ENCODE data around the gene ATP5MC2.

GRCh38 chr12:53684654-53685220, 8.9 kb upstream of the ATP5MC2 start:
- no peak for TF ChIP-seq CTCF (IDR thresholded peaks at IDR 0.05)
- no peak for TF ChIP-seq ZFX (IDR thresholded peaks at IDR 0.05; ENCODE audit: borderline replicate concordance)
